Measurements from ENCODE around the gene TMEM269. TPM values are rescaled to one million over a fixed set of nuclear protein-coding genes. Genes with fewer than 3 reads are reported as not detected.

Gene TMEM269
- total RNA-seq = under 1 TPM; 0.15 to 0.33 TPM

GRCh38 chr1:42784946-42785693 is at the start of gene TMEM269:
TMEM269 (plus strand) TSS chr1:42784991; CDS start chr1:42789894, 4,903 bp downstream.
- peak within 1 kb of the TSS; percentile 40 for H3K4me3 Mint-ChIP-seq
- H3K27ac Mint-ChIP-seq = no peak within 1 kb of the TSS
- H3K27me3 Mint-ChIP-seq = no peaks in the 10 kb centered on the region
- peaks cover 9% of the 10 kb centered on the region for H3K36me3 Mint-ChIP-seq
- peak; percentile 78 for DNase-seq
- intact Hi-C loops (cut with micrococcal nuclease) = no loop called here
- peaks cover 10% of the 10 kb centered on the region for H3K4me1 Mint-ChIP-seq (ENCODE audit: low read depth)
- ChIA-PET POLR2A (interaction anchor here (1.3 kb wide), 1 partner anchor 18 kb away, joined by 4 read pairs; the partner anchor contains the start of genes C1orf50 and P3H1), CTCF (no interaction called here)
- no peaks in the 10 kb centered on the region for H3K9me3 Mint-ChIP-seq

GRCh38 chr1:42735056-42735455 is 49.7 kb upstream of the TMEM269 start:
- no peak for DNase-seq
- Mint-ChIP-seq H3K36me3 (no peaks in the 10 kb centered on the region), H3K27ac (no peak overlapping the region), H3K9me3 (no peaks in the 10 kb centered on the region), H3K4me3 (no peak overlapping the region), H3K27me3 (no peaks in the 10 kb centered on the region), H3K4me1 (ENCODE audit: low read depth) (peaks cover 7% of the 10 kb centered on the region)
- POLR2A ChIA-PET = no interaction called here
- intact Hi-C loops (cut with micrococcal nuclease) = loop anchor here (10.0 kb wide), 2 partner anchors 390 to 590 kb away; no protein-coding TSS in a partner anchor
- CTCF ChIA-PET = no interaction called here

- Mint-ChIP-seq H3K9me3 (no peaks in the 10 kb centered on the region), H3K4me3 (no peak overlapping the region), H3K36me3 (no peaks in the 10 kb centered on the region), H3K27ac (no peak overlapping the region), H3K4me1 (ENCODE audit: low read depth) (peaks cover 7% of the 10 kb centered on the region), H3K27me3 (no peaks in the 10 kb centered on the region)
- no peak for DNase-seq
- ChIA-PET CTCF (interaction anchor here (0.6 kb wide), 1 partner anchor 11 kb away, joined by 3 read pairs; no protein-coding TSS in a partner anchor), POLR2A (no interaction called here)
- intact Hi-C loops (cut with micrococcal nuclease) = loop anchor here (10.0 kb wide), 2 partner anchors 391 to 591 kb away; no protein-coding TSS in a partner anchor
Observed at GRCh38 chr1:42735477-42736105, 49.2 kb upstream of the TMEM269 start.

GRCh38 chr1:42736152-42736551 is 48.6 kb upstream of the TMEM269 start:
- ChIA-PET POLR2A (no interaction called here), CTCF (interaction anchor here (0.6 to 1.9 kb wide), 2 partner anchors 10 to 11 kb away, joined by 3 to 5 read pairs; no protein-coding TSS in a partner anchor)
- Mint-ChIP-seq H3K27me3 (no peaks in the 10 kb centered on the region), H3K36me3 (no peaks in the 10 kb centered on the region), H3K27ac (no peak overlapping the region), H3K4me3 (no peak overlapping the region), H3K9me3 (no peaks in the 10 kb centered on the region), H3K4me1 (ENCODE audit: low read depth) (peaks cover 5% of the 10 kb centered on the region)
- intact Hi-C loops (cut with micrococcal nuclease) = loop anchor here (10.0 kb wide), 2 partner anchors 391 to 591 kb away; no protein-coding TSS in a partner anchor
- peak; percentile 17 for DNase-seq

- H3K4me1 Mint-ChIP-seq (ENCODE audit: low read depth) = peaks cover 5% of the 10 kb centered on the region
- ChIA-PET CTCF (interaction anchor here (1.2 to 1.9 kb wide), 2 partner anchors 10 to 159 kb away, joined by 3 to 5 read pairs; no protein-coding TSS in a partner anchor), POLR2A (no interaction called here)
- H3K27me3 Mint-ChIP-seq = no peaks in the 10 kb centered on the region
- H3K4me3 Mint-ChIP-seq = no peak overlapping the region
- no peak for DNase-seq
- H3K9me3 Mint-ChIP-seq = no peaks in the 10 kb centered on the region
- H3K36me3 Mint-ChIP-seq = no peaks in the 10 kb centered on the region
- intact Hi-C loops (cut with micrococcal nuclease) = loop anchor here (10.0 kb wide), 2 partner anchors 392 to 592 kb away; no protein-coding TSS in a partner anchor
- no peak overlapping the region for H3K27ac Mint-ChIP-seq
Observed at GRCh38 chr1:42736571-42737200, 48.1 kb upstream of the TMEM269 start.

GRCh38 chr1:42737257-42737656 is 47.5 kb upstream of the TMEM269 start:
- Mint-ChIP-seq H3K36me3 (no peaks in the 10 kb centered on the region), H3K4me3 (no peak overlapping the region), H3K9me3 (no peaks in the 10 kb centered on the region), H3K4me1 (ENCODE audit: low read depth) (peaks cover 5% of the 10 kb centered on the region), H3K27me3 (no peaks in the 10 kb centered on the region), H3K27ac (no peak overlapping the region)
- intact Hi-C loops (cut with micrococcal nuclease) = loop anchor here (10.0 kb wide), 2 partner anchors 392 to 592 kb away; no protein-coding TSS in a partner anchor
- no peak for DNase-seq
- ChIA-PET POLR2A (no interaction called here), CTCF (interaction anchor here (1.2 to 1.9 kb wide), 2 partner anchors 9 to 159 kb away, joined by 3 to 5 read pairs; no protein-coding TSS in a partner anchor)

GRCh38 chr1:42737986-42738677 is 46.7 kb upstream of the TMEM269 start:
- no peak for DNase-seq
- Mint-ChIP-seq H3K4me1 (ENCODE audit: low read depth) (peaks cover 5% of the 10 kb centered on the region), H3K9me3 (no peaks in the 10 kb centered on the region), H3K27ac (no peak overlapping the region), H3K4me3 (no peak overlapping the region), H3K27me3 (no peaks in the 10 kb centered on the region), H3K36me3 (no peaks in the 10 kb centered on the region)
- intact Hi-C loops (cut with micrococcal nuclease) = loop anchor here (10.0 kb wide), 2 partner anchors 393 to 593 kb away; no protein-coding TSS in a partner anchor
- ChIA-PET POLR2A (no interaction called here), CTCF (interaction anchor here (1.2 to 1.9 kb wide), 2 partner anchors 8 to 160 kb away, joined by 3 to 5 read pairs; no protein-coding TSS in a partner anchor)

- POLR2A ChIA-PET = no interaction called here
- H3K36me3 Mint-ChIP-seq = no peaks in the 10 kb centered on the region
- H3K9me3 Mint-ChIP-seq = no peaks in the 10 kb centered on the region
- H3K4me3 Mint-ChIP-seq = no peak overlapping the region
- intact Hi-C loops (cut with micrococcal nuclease) = loop anchor here (10.0 kb wide), 2 partner anchors 394 to 594 kb away; no protein-coding TSS in a partner anchor
- H3K27ac Mint-ChIP-seq = no peak overlapping the region
- DNase-seq = no peak
- no peaks in the 10 kb centered on the region for H3K27me3 Mint-ChIP-seq
- peaks cover 5% of the 10 kb centered on the region for H3K4me1 Mint-ChIP-seq (ENCODE audit: low read depth)
- CTCF ChIA-PET = no interaction called here
Observed at GRCh38 chr1:42738678-42739226, 46.0 kb upstream of the TMEM269 start.

GRCh38 chr1:42739753-42740700 is 44.8 kb upstream of the TMEM269 start, which contains the start of gene CLDN19:
CLDN19 (minus strand) TSS chr1:42740236; CDS start chr1:42740063, 173 bp downstream.
- CTCF ChIA-PET = interaction anchor here (0.6 kb wide), 1 partner anchor 9 kb away, joined by 3 read pairs; no protein-coding TSS in a partner anchor
- peaks cover 5% of the 10 kb centered on the region for H3K4me1 Mint-ChIP-seq (ENCODE audit: low read depth)
- intact Hi-C loops (cut with micrococcal nuclease) = loop anchor here (10.0 kb wide), 2 partner anchors 395 to 595 kb away; no protein-coding TSS in a partner anchor

GRCh38 chr1:42740851-42741580 is 43.8 kb upstream of the TMEM269 start:
- Mint-ChIP-seq H3K9me3 (no peaks in the 10 kb centered on the region), H3K4me3 (no peak overlapping the region), H3K27me3 (no peaks in the 10 kb centered on the region), H3K36me3 (no peaks in the 10 kb centered on the region), H3K4me1 (ENCODE audit: low read depth) (peaks cover 5% of the 10 kb centered on the region), H3K27ac (no peak overlapping the region)
- intact Hi-C loops (cut with micrococcal nuclease) = no loop called here
- DNase-seq = no peak
- POLR2A ChIA-PET = no interaction called here
- CTCF ChIA-PET = interaction anchor here (0.6 kb wide), 1 partner anchor 8 kb away, joined by 3 read pairs; no protein-coding TSS in a partner anchor

More at GRCh38 chr1:42739753-42740700, 44.8 kb upstream of the TMEM269 start, which contains the start of gene CLDN19:
- Mint-ChIP-seq H3K27me3 (no peaks in the 10 kb centered on the region), H3K27ac (no peak within 1 kb of the TSS), H3K36me3 (no peaks in the 10 kb centered on the region), H3K9me3 (no peaks in the 10 kb centered on the region), H3K4me3 (no peak within 1 kb of the TSS)
- DNase-seq = no peak
- POLR2A ChIA-PET = no interaction called here
